Measurements from ENCODE around the gene AKAP8.

- peak; percentile 93 for TF ChIP-seq POLR2AphosphoS5 (IDR thresholded peaks at IDR 0.05)
- TF ChIP-seq CTCF (IDR thresholded peaks at IDR 0.05): peak in 3 of 4 experiments; percentile 52 to 69 (median 54)
- TF ChIP-seq EP300 (IDR thresholded peaks at IDR 0.05): no peak
Observed at GRCh38 chr19:15418579-15419412, 39.2 kb upstream of the AKAP8 start, which contains the start of gene AKAP8L.
